Heart left ventricle (tissue), 13 donors: Measurements from ENCODE around the gene PIP4K2A.

Experiments used
- CTCF ChIP-seq, 12 donors: fragments of 200-600 bp; sonication (generic) in 4 of 12; IDR thresholded peaks; one replicate each; pipeline versions ENCODE4 v1.5.0 to v1.8.0; 2018 to 2022; ENCODE audit warnings: antibody characterized with exemption in 12 of 12, mild to moderate bottlenecking in 5 of 12
- POLR2A ChIP-seq, 2 donors: fragments of 450-650 bp; IDR thresholded peaks; one replicate each; pipeline ENCODE4 v1.6.1; 2017; ENCODE audit warnings: antibody characterized with exemption in 2 of 2, mild to moderate bottlenecking in 2 of 2, moderate library complexity in 2 of 2
- donor health status: ischemic (EF 13 %, LVEDD 7.1; RV severe dilation, severe dysfunction).
- donor health status: DM: no; HTN: yes; CAD: no.
- donor health status: DM: no; HTN: no; CAD: no.
- donor health status: ischemic (EF 25% LVEDD 6.9; RV normal size, moderate dysfunction).
- donor health status: ischemic (EF 25% LVEDD 5.7; RV mildly dilated, moderate dysfunction).
- donor health status: ischemic (EF 35%, LVEDD 5.7; RV mildly dilated, moderate dysfunction).
- donor health status: nonischemic (EF 11% LVEDD 7.7; RV severe dilation, severe dysfunction).
- donor health status: DM: yes; HTN: yes; CAD: no.
- donor health status: PGD.
- donor health status: ischemic (EF 29% LVEDD 5.4; RV normal size, mild dysfunction).
- donor health status: nonischemic (EF 23%, LVEDD 6.1; RV moderate dilation, normal function).

- TF ChIP-seq CTCF (IDR thresholded peaks at IDR 0.05) = no peak
- no peak for TF ChIP-seq POLR2A (IDR thresholded peaks at IDR 0.05)
Measured at GRCh38 chr10:22637491-22637890, 76.9 kb downstream of the PIP4K2A start.
